DOHH2 (cell line): ENCODE data around the gene PDE8A.

Experiments used
- CTCF ChIP-seq: fragments of 200-600 bp; sonication (generic); IDR thresholded peaks from one replicate; pipeline ENCODE4 v1.5.1; 2014; ENCODE audit warnings: antibody characterized with exemption, mild to moderate bottlenecking, low read depth, low read length; ENCODE audit not compliant: poor library complexity, severe bottlenecking
- EZH2phosphoT487 ChIP-seq: fragments of 200-600 bp; sonication (generic); IDR thresholded peaks from 2 replicates; pipeline ENCODE4 v1.6.1; 2017; ENCODE audit warnings: borderline replicate concordance, mild to moderate bottlenecking, antibody characterized with exemption, low read length, moderate library complexity, mixed read lengths

DNA sequence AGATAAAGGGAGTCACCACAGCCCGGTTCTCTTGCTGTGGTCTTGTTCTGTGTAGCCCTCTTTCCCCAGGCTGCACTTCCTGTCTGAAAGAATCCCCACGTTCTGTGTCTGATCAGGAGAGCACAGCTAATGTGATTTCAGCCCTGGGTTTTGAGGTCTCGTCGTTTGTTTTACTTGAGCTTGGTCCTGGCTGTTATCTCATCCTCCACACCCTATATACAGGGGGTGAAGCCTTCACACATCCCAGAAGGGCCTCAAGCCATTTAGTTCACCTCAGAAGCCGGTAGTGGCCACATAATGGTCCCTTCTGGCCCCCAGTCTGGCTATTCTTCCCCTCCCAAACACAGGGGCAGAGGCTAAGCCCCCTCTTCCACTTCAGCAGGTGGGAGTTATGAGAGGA, 115.6 kb downstream of the PDE8A start:
- TF ChIP-seq CTCF: no peak
- TF ChIP-seq EZH2phosphoT487: no peak
